Left ventricle myocardium inferior (tissue), 1 donor: ENCODE data around the gene SKI. TPM values are rescaled to one million over a fixed set of nuclear protein-coding genes. Genes with fewer than 3 reads are reported as not detected.

Experiments
- DNase-seq: peaks from one replicate; pipeline ENCODE4 v3.0.0-alpha.2; 2020
- H3K27ac ChIP-seq: fragments of 200-600 bp; replicated peaks from 2 replicates; pipeline ENCODE4 v1.8.0; 2021
- H3K27me3 ChIP-seq: fragments of 200-600 bp; 2 replicates; pipeline ENCODE4 v1.8.0; 2021; ENCODE audit warnings: low read depth
- H3K36me3 ChIP-seq: fragments of 200-600 bp; 2 replicates; pipeline ENCODE4 v1.8.0; 2021
- H3K4me1 ChIP-seq: fragments of 200-600 bp; 2 replicates; pipeline ENCODE4 v1.8.0; 2021
- H3K4me3 ChIP-seq: fragments of 200-600 bp; 2 replicates; pipeline ENCODE4 v1.8.0; 2021; ENCODE audit warnings: mild to moderate bottlenecking, moderate library complexity
- H3K9me3 ChIP-seq: fragments of 200-600 bp; replicated peaks from 2 replicates; pipeline ENCODE4 v1.8.0; 2021
- intact Hi-C: fragments of 100-400 bp; cut with micrococcal nuclease; formaldehyde crosslinking; loops from one replicate; pipeline ENCODE4 v1.11.0; 2022
- long read RNA-seq: library from polyadenylated mRNA; unstranded; transcript quantifications from one replicate; pipeline ENCODE4 v2.0.0, GENCODE V29; 2021
- total RNA-seq: library from RNA; stranded (reverse); fragmentation: NEBNext Ultra II Directional; extraction: Animal tissue kit (Norgen Biotek cat#: 25700); gene quantifications from one replicate; pipeline ENCODE4 v1.2.1, GENCODE V29; 2021
- TF ChIP-seq, protein P1 (sequence below): fragments of 200-600 bp; IDR thresholded peaks from 2 replicates; pipeline ENCODE4 v1.8.0; 2021; ENCODE audit warnings: antibody characterized with exemption, mild to moderate bottlenecking, borderline replicate concordance
- donor health status: DM: no; HTN: yes; CAD: no; lungs with severe emphysema.

Gene SKI
- 37.9 TPM for total RNA-seq
- long read RNA-seq, partial matches to known transcripts, result 1 of 4 reads
- long read RNA-seq, other reads (novel, unspliced or antisense), result 3 of 4 reads

DNA sequence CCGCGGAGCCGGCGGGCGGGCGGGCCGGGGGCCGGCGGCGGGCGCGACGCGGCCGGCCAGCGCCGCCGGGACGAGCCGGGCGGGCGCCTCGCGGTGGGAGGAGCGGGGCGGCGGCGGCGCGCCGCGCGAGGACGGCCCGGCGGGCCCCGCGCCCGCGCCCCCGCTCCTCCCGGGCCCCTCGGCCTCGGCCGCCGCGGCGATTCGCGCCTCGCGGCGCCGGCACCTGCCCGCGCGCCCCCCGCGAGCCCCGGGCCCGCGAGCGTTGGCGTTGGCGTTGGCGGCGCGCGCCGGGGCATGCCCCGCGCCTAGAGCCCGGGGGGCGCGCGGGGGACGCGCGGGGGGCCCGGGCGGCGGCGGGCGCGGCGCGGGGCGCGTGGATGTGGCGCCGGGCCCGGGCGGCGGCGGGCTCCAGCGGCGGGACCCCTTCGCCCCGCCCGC, at the start of gene SKI:
Gene SKI (plus strand): TSS at position 163 of the 438 bp plus-strand sequence. CDS start 448 bp downstream, outside the sequence.
- Histone ChIP-seq H3K9me3 (no peaks in the 10 kb centered on the region), H3K27ac (peak within 1 kb of the TSS; percentile 100), H3K4me3 (peak within 1 kb of the TSS; percentile 84), H3K4me1 (peaks cover 55% of the 10 kb centered on the region), H3K36me3 (no peaks in the 10 kb centered on the region), H3K27me3 (no peaks in the 10 kb centered on the region)
- TF ChIP-seq, protein P1, sequence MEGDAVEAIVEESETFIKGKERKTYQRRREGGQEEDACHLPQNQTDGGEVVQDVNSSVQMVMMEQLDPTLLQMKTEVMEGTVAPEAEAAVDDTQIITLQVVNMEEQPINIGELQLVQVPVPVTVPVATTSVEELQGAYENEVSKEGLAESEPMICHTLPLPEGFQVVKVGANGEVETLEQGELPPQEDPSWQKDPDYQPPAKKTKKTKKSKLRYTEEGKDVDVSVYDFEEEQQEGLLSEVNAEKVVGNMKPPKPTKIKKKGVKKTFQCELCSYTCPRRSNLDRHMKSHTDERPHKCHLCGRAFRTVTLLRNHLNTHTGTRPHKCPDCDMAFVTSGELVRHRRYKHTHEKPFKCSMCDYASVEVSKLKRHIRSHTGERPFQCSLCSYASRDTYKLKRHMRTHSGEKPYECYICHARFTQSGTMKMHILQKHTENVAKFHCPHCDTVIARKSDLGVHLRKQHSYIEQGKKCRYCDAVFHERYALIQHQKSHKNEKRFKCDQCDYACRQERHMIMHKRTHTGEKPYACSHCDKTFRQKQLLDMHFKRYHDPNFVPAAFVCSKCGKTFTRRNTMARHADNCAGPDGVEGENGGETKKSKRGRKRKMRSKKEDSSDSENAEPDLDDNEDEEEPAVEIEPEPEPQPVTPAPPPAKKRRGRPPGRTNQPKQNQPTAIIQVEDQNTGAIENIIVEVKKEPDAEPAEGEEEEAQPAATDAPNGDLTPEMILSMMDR, result no peak
- DNase-seq, result no peak
- intact Hi-C loops, result no loop called here

DNA sequence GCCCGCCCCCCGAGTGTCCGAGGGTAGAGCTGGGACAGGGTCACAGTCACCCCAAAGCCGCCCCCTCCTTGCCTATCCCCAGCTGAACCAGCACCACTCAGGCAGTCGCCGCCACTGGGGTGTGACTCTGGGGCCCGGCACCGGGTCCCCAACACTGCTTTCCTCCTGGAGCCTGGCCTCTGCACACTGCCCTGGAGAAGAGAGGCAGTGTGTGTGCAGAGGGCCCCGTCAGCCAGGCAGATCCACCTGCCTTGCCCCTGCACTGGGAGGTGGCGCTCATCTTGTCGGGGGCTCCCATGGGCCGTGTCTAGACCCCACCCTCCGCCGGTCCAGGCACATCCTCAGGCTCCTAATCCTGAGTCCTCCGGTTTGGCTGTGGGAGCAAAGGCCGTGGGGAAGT, 49.2 kb upstream of the SKI start:
- TF ChIP-seq, protein P1, result no peak
- peaks cover 4% of the 10 kb centered on the region for H3K36me3 ChIP-seq
- intact Hi-C loops, result no loop called here
- no peak overlapping the region for H3K27ac ChIP-seq
- no peak overlapping the region for H3K4me3 ChIP-seq
- no peak for DNase-seq
- H3K27me3 ChIP-seq, result no peaks in the 10 kb centered on the region
- no peaks in the 10 kb centered on the region for H3K9me3 ChIP-seq
- H3K4me1 ChIP-seq, result peaks cover 10% of the 10 kb centered on the region

GRCh38 chr1:2179283-2180013, 48.7 kb upstream of the SKI start:
- H3K4me1 ChIP-seq, result peaks cover 6% of the 10 kb centered on the region
- no peak overlapping the region for H3K4me3 ChIP-seq
- no peaks in the 10 kb centered on the region for H3K9me3 ChIP-seq
- no peak overlapping the region for H3K27ac ChIP-seq
- peaks cover 4% of the 10 kb centered on the region for H3K36me3 ChIP-seq
- intact Hi-C loops, result no loop called here
- TF ChIP-seq, protein P1, result no peak
- no peaks in the 10 kb centered on the region for H3K27me3 ChIP-seq
- no peak for DNase-seq

GRCh38 chr1:2180297-2181245, 47.5 kb upstream of the SKI start:
- no peaks in the 10 kb centered on the region for H3K9me3 ChIP-seq
- H3K27ac ChIP-seq, result no peak overlapping the region
- no peaks in the 10 kb centered on the region for H3K4me1 ChIP-seq
- H3K4me3 ChIP-seq, result no peak overlapping the region
- no peaks in the 10 kb centered on the region for H3K27me3 ChIP-seq
- peaks cover 9% of the 10 kb centered on the region for H3K36me3 ChIP-seq
- intact Hi-C loops, result no loop called here
- DNase-seq, result no peak
- TF ChIP-seq, protein P1, result no peak

GRCh38 chr1:2181271-2181670, 46.8 kb upstream of the SKI start:
- Histone ChIP-seq H3K36me3 (peaks cover 13% of the 10 kb centered on the region), H3K4me1 (no peaks in the 10 kb centered on the region), H3K9me3 (no peaks in the 10 kb centered on the region), H3K27me3 (no peaks in the 10 kb centered on the region), H3K4me3 (no peak overlapping the region), H3K27ac (no peak overlapping the region)
- intact Hi-C loops, result no loop called here
- TF ChIP-seq, protein P1, result no peak
- DNase-seq, result no peak
